Testis (tissue), 2 donors: Measurements from ENCODE around the gene MGLL.

Experiments
- CTCF ChIP-seq, 3 experiments: fragments of 450-650 bp in 2 of 3; fragments of 200-600 bp in 1 of 3; sonication (generic) in 1 of 3; IDR thresholded peaks; one replicate each; pipeline ENCODE4 v1.5.1; 2016 to 2019; ENCODE audit warnings: antibody characterized with exemption in 3 of 3, mild to moderate bottlenecking in 2 of 3, moderate library complexity in 1 of 3
- POLR2A ChIP-seq: fragments of 450-650 bp; IDR thresholded peaks from one replicate; pipeline ENCODE4 v1.6.1; 2017; ENCODE audit warnings: antibody characterized with exemption, mild to moderate bottlenecking, moderate library complexity

GRCh38 chr3:127803619-127804018 lies 18.7 kb downstream of the MGLL start:
- no peak for TF ChIP-seq CTCF (IDR thresholded peaks at IDR 0.05)
- no peak for TF ChIP-seq POLR2A
